GM18520 (cell line): ENCODE measurements around the gene AGXT.

Experiments used
- ATAC-seq: cut with Tn5 transposase; IDR thresholded peaks from one replicate; pipeline ENCODE4 v1.9.1; 2021; ENCODE audit not compliant: unreplicated experiment

AGXT gene

DNA sequence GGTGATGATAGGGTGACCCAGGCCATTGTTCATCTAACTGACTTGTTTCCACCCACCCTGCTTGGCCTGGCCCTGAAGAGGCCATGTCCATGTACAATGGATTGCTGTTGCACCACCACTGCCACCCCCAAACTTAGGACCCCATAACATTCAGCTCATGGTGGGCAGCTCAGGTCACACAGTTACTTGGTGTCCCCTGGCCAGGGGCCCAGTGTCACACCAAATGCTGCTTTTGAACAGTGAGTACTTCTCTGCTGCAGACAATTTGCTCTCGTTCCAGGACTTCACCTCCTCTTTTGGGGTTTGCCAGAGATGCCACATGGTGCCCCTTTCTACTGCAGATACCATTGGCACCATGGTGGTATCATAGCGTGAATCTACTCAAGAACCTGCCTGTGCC, 15.6 kb downstream of the AGXT start:
- ATAC-seq, result no peak

DNA sequence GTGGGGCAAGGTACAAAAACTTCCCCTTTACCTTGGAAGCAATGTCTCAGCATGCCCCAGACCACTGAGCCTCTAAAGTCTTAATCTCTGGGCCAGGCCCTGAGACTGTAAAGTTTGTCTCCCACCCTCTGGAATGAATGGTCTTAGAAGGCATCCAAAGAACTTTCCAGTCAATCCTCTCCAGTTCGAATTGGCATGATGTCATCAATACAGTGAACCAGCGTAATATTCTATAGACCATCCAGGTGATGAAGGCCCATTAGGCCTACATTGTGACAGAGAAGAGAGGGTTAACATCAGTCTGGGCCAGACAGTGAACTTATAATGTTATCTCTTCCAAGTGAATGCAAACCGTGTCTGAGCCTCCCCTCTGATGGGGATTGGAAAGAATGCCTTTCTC, 16.1 kb downstream of the AGXT start:
- no peak for ATAC-seq

DNA sequence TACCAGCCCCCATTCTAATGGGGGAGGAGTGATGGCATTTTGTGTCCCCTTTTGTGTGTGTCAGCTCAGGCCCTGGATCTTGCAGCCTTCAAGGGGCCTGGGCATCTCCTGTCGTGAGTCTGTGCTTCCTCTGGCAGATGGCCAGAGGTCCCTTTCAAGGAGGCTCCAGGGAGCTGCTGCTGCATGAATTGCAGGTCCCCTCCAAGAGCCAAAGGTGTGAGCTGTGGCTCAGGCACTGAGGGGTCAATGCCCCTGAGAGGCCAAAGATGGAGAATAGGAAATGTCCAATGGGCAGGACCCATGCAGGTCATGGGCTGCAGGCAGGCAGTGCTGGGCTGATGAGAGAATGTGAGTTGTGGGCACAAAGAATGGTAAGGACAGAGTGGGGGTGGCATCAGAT, 16.9 kb downstream of the AGXT start:
- ATAC-seq, result no peak

DNA sequence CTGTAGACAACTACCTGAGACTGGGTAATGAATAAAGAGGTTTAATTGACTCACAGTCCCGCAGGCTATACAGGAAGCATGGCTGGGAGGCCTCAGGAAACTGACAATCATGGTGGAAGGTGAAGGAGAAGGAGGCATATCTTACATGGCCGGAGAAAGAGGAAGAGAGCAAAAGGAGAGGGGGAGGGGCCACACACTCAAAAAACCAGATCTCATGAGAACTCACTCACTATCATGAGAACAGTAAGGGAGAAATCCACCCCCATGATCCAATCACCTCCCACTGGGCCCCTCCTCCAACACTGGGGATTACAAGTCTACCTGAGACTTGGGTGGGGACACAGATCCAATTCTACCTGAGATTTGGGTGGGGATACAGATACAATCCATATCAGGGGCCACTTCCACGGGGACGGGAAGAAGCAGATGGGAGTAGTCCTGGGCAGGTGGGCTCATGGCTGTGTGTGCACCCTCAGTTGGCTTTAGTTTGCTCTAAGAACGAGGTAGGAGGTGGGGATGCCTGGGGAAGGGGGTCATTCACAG, 17.5 kb downstream of the AGXT start:
- no peak for ATAC-seq

DNA sequence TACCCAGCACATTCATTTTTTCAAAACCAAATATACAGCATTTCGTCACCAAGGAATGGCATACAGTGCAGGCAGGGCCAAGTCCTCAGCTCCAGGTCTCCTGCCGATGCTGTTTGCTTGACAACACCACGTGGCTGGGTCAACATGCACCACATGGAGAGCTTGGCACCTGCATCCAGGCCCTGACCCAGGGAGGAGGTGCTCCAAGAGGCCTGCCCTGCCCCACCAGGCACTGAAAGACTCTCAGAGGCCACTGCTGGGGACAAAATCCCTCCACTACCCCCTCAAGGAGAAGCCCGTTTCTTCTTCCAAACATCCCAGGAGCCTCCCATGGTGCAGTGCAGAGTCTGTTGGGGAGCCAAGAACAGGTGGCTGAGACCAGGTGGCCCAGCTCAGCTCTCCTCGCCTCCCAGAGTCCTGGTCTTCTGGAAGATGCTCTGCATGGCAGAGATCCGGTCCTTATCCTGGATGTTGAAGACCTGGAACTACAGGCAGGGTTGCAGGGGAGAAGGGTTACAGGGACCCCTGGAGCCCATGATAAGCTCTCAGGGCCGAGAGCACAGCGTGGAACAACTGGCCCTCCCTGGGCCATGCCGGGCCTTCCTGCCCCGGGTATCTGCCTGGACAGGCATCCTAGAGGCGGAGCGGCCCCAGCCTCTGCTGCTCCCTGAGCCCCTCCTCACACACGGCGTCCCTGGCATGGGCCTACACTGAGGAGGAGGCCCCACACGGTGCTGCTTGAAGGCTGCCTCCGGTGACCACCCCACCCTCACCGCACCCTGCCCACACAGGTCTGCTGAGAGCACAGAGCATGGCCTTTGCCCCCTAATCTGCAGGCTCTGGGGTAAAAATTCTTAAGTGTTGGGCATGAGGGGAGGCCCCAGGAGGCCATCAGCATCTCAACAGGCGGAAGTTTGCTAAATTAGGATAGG, 18.3 kb downstream of the AGXT start:
- ATAC-seq, result no peak

DNA sequence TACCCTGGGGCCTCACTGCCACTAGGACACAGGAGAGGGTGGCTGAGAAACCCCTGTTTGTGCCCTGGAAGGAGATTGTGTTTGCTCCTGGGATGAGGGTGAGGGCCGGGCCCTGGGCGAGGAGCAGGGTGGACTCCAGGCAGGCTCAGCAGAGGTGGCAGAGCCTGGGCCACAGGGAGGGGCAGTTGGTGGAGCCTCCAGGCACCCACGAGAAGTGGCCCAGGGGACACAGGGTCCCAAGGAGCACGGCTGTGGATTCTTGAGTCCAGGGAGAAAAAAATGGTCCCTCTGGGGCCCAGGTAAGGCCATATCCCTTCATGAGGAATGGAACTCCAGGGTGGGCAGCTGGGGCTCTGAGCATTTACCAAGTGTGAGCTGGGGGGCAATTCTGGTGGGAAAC, 19.0 kb downstream of the AGXT start:
- no peak for ATAC-seq

DNA sequence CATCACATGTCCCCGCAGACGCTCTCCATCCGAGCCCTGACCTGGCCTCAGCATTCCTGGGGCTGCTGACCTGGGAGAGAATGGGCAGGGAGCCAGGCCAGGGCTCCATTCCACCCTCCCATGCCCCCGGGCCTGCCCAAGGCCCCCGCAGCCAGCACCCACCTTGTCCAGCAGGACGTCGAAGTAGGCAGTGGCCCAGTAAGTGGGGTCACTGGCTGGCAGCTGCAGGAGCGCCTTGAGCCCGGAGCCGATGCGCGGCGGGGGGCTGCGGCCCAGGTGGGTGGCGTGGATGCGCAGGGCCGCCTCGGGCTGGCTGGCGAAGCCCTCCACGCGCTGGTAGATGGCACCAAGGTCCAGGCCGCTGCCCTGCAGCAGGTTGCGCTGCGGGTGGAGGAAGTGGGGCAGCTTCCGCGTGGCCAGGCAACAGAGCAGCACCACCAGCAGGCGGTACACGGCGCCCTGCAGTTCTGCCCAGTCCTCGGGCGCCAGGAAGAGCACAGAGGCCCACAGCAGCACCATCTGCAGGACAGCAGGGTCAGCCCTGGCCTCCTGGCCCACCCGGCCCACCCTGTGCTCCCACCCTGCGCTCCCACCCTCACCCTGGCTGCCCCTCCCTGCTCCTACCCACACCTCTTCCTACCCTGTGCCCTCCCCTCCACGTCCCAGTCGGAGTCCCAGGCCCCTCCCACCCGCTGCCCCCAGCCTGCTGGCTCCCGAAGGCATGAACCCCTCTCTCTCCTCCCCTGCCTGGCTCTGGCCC, 19.7 kb downstream of the AGXT start:
- ATAC-seq, result no peak

DNA sequence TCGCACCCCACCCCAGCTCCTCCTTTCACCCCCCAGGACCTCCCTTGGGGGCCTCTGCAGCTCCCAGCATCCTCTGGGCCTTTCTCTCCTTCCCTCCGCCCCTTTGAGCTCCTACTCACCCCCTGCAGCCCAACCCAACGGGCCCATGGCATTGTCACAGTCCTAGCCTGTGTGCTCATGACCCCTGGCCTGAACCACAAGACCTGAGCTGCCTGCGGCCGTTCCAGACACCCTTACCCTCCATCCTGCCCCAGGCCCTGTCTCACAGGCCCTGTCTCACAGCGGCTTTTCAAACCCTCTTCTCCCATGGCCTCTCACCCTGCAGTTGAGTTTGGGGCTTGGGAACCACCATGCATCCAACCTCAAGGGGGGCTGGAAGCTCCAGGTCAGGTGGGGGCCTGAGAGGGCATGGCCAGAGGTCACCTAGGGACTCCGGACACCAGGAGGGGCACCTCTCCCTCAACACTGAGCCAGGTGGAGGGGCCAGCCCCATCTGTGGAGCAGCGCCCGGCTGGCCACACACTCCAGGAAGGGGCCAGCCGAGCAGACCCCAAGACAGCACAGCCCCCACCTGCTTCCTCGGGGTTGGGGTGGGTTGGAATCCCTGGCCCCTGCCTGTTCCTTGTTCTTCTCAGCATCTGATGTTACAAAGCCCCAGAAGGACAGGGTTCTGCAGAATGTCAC, 20.4 kb downstream of the AGXT start:
- ATAC-seq, result no peak

DNA sequence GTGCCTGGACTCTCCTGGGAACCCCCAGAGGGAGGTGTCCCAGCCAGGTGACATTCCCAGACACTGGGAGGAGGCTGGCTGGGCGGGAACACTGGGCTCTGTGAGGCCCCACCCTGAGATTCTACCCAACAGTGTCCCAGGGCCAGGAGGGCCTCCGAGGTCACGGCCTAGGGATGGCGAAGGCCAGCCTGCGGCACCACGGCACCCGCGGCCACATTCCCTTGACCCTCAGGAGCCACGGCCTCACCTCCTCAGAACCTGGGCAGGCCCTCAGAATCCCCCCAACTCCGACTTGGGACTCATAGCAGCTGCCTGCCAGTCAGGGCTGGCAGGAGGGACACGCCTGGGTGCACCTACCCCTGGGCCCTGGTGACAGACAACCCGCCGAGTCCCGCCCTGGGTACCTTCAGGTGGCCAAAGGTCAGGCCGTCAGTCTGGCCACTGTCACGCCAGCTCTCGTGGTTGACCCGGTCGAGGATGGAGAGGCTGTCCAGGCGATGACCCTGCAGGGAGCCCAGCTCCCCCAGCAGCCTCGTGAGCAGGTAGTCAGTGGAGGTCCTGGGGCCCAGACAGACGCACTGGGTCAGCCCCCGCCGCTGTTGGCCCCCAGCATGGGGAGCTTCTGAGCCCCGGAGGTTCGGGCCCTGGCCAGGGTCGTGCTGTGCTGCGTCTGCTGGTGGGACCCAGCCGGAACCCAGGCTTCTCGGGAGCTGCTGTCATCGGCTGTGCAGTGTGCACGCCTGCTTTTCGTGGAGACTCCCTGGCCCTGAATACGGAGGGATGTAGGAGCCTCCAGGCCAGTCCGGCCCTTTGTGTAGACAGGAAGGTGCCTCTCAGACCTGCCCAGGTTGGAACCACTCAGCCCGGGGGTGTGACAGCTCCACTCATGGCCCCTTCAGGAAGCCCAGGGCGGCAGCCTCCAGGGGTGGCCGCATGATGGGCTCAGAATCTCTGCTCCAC, 21.3 kb downstream of the AGXT start:
- ATAC-seq, result no peak

DNA sequence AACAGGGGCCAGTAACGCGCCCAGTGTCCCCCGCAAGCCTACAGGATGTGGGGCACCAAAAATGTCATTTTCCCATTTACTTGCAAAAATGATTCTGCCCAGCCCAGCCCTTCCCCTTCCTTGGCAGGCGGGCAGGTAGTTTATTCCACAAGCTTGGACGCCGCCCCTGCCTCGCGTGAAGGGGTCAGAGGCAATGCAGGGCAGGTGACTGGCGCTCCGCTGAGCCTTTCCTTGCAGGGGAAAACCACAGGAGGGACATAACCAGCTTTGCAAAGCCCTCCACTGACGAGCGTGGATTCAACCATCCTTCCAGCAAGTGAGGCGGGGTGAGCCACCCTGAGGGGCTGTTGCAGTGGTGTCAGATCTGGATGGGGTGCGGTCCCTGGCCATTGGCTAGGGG, 22.1 kb downstream of the AGXT start:
- no peak for ATAC-seq

DNA sequence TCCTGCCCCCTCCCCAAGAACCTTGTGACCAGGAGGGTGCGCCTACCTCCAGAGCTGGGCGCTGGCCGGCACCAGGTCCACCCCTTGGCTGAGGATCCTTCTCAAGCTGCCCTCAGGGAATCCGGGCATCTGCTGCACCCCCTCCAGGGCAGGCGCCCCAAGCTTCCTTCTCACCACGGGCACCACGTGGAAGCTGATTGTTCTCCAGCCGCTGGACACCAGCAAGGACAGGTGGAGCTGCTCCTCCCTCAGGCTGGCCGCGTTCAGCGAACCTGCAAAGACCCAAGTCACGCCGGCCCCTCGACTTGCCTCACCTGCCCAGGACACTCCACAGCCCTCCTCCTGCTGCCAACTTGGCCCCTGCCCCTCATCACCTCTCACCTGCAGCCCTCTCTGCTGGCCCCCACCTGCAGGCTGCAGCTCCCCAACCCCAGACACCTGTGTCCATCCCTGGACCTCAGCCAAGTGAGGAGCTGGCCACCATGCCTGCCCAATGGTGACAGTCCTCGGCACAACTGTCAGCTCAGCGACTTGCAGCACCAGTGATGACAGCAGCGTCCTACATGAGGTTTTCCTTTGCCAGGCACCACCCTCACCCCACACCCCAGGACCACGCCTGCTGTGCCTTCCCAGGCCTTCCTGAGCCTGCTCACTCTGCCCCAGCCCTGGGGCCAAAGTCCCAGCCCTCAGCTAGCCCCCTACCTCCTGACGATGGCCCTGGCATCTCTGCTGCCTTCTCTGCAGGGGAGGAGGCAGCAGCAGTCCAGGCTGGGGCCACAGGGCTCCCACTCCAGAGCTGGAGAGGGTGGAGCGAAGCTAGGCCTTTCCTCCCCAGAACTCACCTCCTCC, 23.1 kb downstream of the AGXT start:
- no peak for ATAC-seq

DNA sequence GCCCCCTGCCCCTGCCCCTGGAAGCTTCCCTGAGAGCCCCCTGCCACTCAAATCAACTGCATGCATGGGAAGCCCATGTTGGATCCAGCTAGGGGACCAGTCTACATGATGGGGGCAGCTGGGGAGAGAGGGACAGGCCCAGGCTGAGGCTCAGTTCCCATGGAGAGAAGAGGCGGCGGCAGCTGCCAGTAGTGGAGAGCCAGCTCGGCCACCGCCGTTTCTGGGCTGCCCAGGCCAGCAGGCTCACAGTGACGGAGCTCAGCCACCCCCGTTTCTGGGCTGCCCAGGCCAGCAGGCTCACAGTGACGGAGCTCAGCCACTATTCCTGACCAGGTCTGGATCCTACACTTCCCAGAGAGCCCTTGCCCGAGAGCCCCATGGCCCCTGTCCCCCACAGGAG, 23.7 kb downstream of the AGXT start:
- ATAC-seq, result no peak

DNA sequence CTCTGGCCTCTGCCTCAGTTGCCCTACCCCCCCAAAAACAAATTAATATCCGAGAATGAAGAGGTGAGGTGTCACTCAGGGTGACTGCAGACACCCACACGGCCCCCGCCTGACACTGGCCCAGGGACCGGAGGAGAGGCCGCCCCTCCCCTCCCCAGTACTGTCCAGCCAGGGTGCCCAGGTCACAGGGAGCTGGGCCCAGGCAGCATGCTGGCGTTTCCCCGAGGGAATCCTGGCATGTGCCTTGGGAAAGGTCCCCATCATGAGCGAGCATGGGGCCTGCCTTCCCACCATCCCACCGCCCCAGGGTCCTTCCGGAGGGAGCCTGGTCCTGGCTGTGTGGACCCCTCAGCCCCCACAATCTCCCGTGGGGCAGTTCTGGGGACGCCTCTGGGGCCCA, 24.3 kb downstream of the AGXT start:
- ATAC-seq, result no peak

DNA sequence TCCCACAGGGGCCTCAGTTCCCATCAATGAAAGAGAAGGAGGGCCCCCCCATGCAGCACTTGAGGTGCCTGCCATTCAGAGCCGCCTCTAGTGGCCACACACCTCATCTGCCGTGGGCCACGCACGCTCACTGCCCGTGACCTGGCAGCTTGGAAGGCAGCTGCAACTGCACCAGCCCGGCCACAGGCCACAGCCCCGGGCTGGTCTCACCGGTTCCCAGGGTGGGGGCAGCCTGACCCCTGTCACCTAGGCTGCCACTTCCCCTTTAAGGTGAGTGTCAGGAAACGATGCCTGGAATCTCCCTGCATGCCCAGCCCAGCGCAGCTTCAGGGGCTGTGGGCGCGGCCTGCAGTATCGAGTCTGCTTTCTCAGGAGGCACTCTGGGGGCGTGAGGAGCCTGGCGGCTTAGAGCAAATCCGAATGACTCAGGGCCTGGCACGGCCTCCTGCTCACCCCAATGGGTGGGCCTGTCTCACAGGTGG, 24.8 kb downstream of the AGXT start:
- ATAC-seq, result no peak

DNA sequence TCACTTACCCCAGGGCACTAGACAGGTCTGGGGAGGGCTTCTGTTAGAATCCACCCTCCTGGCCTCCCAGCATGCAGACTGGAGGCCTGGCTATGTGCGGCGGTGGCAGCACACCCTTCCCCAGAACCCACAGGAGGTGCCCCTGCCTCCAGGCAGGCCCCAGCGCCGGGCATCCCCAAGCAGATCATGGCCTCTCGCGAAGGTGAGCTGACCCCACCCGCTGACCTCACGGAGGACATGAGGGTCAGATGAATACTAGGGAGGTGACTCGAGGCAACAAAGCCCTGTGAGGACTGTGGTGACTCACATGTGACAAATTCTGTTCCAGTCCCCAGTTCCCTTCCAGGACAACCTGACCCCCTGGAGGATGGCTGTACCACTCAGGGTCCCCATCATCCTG, 25.4 kb downstream of the AGXT start:
- ATAC-seq, result no peak

DNA sequence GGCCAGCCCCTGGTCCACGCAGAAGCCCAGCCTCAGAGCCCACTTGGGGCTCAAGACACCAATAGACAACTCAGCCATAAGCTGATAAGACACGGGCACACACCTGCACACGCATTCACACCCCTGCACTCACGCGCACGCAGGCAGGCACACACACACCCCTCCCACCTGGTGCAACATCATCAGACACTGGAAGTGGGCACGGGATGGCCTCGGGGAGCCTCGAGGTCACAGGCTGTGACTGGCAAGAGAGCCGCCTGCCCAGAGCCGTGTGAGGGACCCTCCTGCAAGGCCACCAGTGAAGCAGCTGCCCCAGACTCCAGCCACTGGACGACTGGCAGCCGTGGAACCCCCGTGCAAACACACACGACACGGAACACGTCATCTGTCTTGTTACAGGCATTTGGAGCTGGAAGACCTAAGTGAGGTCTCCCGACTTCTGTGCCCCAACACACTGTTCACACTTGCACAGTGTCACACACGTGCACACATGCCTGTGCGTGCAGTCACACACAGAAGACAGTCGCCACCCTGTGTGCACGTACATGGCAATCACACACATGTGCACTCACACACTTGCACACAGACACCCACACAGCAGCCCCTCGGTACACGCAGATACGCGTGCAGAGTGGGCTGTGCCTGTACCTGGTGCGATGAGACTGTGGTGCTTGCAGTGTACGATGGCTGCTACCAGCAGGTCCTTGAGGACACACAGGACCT, 26.4 kb downstream of the AGXT start:
- no peak for ATAC-seq

DNA sequence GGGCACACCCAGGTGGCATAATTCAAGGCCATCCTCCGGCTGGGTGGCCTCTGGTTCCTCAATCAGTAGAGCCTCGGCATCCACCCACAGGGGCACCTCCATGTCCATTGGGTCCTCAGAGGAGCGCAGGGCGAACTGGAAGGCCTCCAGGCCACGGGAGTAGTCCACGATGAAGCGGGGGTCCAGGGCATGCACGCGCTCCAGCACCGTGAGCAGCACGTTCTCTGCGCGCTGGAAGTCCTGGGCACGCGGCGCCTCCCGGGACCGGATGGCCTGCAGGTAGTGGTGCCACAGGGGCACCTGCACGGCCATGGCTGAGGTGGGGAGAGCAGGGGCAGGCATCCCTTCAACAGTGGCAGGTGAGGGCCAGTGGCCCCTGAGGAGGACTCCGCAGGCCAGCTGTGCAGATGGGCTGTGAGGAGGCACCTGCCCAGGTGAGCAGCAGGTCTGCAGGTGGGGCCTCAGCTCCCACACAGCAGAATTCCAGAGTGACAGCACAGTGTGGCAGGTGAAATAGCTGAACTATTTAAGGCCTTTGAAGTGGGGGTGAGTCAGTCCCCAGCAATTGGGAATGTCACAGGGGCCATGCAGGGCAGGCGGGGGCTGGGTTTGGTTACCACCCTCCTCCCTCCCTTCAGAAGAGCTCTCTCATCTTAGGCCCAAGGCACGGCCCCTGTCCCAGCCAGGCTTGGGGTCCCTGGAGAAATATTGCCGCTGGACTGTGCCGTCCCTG, 27.2 kb downstream of the AGXT start, which contains the start of gene MAB21L4:
TSS of gene MAB21L4 (minus strand) at position 501 of the 733 bp plus-strand sequence. CDS start at position 342, 159 bp downstream.
- ATAC-seq, result no peak

DNA sequence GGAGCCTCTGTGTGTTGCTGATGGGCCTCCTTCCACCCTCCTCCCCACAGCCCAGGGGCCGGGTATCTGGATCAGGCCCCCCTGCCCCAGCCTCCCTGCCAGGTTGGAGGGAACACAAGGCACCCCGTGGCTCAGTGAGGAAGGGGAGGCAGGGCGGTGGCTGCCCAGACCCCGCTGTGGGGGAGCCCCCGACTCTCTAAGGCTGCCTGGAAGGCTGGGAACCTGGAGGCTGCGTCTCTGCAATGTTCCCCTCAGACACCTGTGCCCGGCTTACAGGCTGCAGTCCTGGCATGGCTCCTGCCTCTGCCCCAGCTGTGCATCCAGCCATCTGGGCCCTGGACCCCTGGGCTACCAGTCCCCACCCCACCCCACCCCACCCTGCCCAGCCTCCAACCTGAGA, 27.8 kb downstream of the AGXT start:
- ATAC-seq, result no peak
